Fibroblast of lung (primary cell): ENCODE results near the gene LHX2. TPM values are rescaled to one million over a fixed set of nuclear protein-coding genes. Genes with fewer than 3 reads are reported as not detected.

ENCODE experiments used
- DNase-seq, 2 donors: peaks; one replicate each; pipeline versions ENCODE4 v3.0.0 to v3.0.0-alpha.2; 2010; ENCODE audit warnings: low read depth in 2 of 2
- H2AFZ ChIP-seq: 2 replicates; pipeline ENCODE4 v1.5.1; 2012; ENCODE audit warnings: low read length, control low read depth, inconsistent platforms
- H3K27ac ChIP-seq: 2 replicates; pipeline ENCODE4 v1.5.1; 2011; ENCODE audit warnings: low read length, control low read depth; ENCODE audit not compliant: insufficient read depth
- H3K27me3 ChIP-seq: 2 replicates; pipeline ENCODE4 v1.5.1; 2011; ENCODE audit warnings: mild to moderate bottlenecking, low read length; ENCODE audit not compliant: control insufficient read depth, insufficient read depth
- H3K36me3 ChIP-seq: 2 replicates; pipeline ENCODE4 v1.5.1; 2011; ENCODE audit warnings: low read length; ENCODE audit not compliant: control insufficient read depth, insufficient read depth
- H3K4me1 ChIP-seq: 2 replicates; pipeline ENCODE4 v1.5.1; 2011; ENCODE audit warnings: low read length; ENCODE audit not compliant: control insufficient read depth, insufficient read depth; ENCODE audit errors: extremely low read depth
- H3K4me2 ChIP-seq: 2 replicates; pipeline ENCODE4 v1.5.1; 2011; ENCODE audit warnings: low read length, control low read depth; ENCODE audit not compliant: insufficient read depth; ENCODE audit errors: extremely low read depth
- H3K4me3 ChIP-seq, 4 experiments: fragments of 200-600 bp in 1 of 4; sonication (generic) in 1 of 4; replicated peaks in 1 of 4; 2 replicates each; pipeline ENCODE4 v1.5.1; 2011 to 2016; ENCODE audit warnings: low read length in 4 of 4, low read depth in 3 of 4, mild to moderate bottlenecking in 3 of 4, control low read depth in 2 of 4, inconsistent platforms in 1 of 4, mixed read lengths in 1 of 4; ENCODE audit not compliant: insufficient read depth in 1 of 4; ENCODE audit errors: control extremely low read depth in 1 of 4
- H3K79me2 ChIP-seq: 2 replicates; pipeline ENCODE4 v1.5.1; 2012; ENCODE audit warnings: mild to moderate bottlenecking, low read length, inconsistent platforms; ENCODE audit not compliant: control insufficient read depth, insufficient read depth
- H3K9ac ChIP-seq: 2 replicates; pipeline ENCODE4 v1.5.1; 2011; ENCODE audit warnings: mild to moderate bottlenecking, low read length, control low read depth; ENCODE audit not compliant: insufficient read depth
- H3K9me3 ChIP-seq: 2 replicates; pipeline ENCODE4 v1.5.1; 2012; ENCODE audit warnings: low read depth, low read length; ENCODE audit not compliant: control insufficient read depth, insufficient read depth
- H4K20me1 ChIP-seq: 2 replicates; pipeline ENCODE4 v1.5.1; 2011; ENCODE audit warnings: low read length; ENCODE audit not compliant: control insufficient read depth, insufficient read depth; ENCODE audit errors: extremely low read depth
- EZH2 ChIP-seq: IDR thresholded peaks from 2 replicates; pipeline ENCODE4 v1.5.1; 2012; ENCODE audit warnings: low read length, control low read depth, mild to moderate bottlenecking; ENCODE audit errors: missing control alignments
- polyA plus RNA-seq, 2 donors: library from polyadenylated mRNA; depleted of rRNA in 1 of 2; stranded (reverse) in 1 of 2; unstranded in 1 of 2; fragments of >200 nt; gene quantifications; 2 replicates each; pipeline ENCODE4 v1.2.1, GENCODE V29; 2011 to 2012; ENCODE audit warnings: missing spikeins in 1 of 2
- total RNA-seq: library from RNA; depleted of rRNA; stranded (reverse); fragments of >200 nt; gene quantifications from 2 replicates; pipeline ENCODE4 v1.2.1, GENCODE V29; 2014
- TF ChIP-seq, protein P1 (sequence below), 2 donors: IDR thresholded peaks in 1 of 2; conservative IDR thresholded peaks in 1 of 2; 1 replicate in 1 of 2; 2 replicates in 1 of 2; pipeline ENCODE4 v1.5.1; 2011 to 2012; ENCODE audit warnings: low read length in 2 of 2, control low read depth in 1 of 2, inconsistent platforms in 1 of 2, low read depth in 1 of 2, mild to moderate bottlenecking in 1 of 2

LHX2 gene
- total and polyA plus RNA-seq, 2 donors (not counting 1 experiment from before 2014, with no cell fraction given): not detected

DNA sequence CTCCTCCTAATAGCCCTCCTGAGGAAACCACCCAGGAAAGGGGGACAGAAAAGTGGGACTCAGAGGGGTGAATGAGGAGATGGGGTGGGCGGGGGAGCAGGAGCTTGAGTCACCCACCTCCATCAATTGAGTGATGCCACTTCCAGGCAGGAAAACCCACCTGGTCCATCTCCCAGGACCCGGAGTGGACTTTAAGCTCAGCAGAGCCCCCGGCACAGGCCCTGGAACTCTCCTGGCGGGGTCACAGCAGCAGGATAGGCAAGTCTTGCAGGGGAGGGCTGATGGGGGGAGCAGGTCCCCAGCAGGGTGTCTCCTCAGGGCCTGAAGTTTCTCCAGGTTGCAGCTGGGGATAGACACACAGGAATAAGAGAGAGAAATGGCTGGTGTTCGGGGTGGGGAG lies 40.8 kb downstream of the LHX2 start:
- Histone ChIP-seq H3K27ac (no peak overlapping the region), H4K20me1 (no peaks in the 10 kb centered on the region), H3K4me3 (no peak overlapping the region), H3K4me2 (no peak overlapping the region), H3K9me3 (no peaks in the 10 kb centered on the region), H3K36me3 (no peaks in the 10 kb centered on the region), H3K4me1 (peaks cover 3% of the 10 kb centered on the region), H3K27me3 (peaks cover 6% of the 10 kb centered on the region), H3K79me2 (no peaks in the 10 kb centered on the region), H3K9ac (no peak overlapping the region), H2AFZ (no peak overlapping the region)
- DNase-seq: no peak
- TF ChIP-seq EZH2: no peak
- TF ChIP-seq, protein P1, sequence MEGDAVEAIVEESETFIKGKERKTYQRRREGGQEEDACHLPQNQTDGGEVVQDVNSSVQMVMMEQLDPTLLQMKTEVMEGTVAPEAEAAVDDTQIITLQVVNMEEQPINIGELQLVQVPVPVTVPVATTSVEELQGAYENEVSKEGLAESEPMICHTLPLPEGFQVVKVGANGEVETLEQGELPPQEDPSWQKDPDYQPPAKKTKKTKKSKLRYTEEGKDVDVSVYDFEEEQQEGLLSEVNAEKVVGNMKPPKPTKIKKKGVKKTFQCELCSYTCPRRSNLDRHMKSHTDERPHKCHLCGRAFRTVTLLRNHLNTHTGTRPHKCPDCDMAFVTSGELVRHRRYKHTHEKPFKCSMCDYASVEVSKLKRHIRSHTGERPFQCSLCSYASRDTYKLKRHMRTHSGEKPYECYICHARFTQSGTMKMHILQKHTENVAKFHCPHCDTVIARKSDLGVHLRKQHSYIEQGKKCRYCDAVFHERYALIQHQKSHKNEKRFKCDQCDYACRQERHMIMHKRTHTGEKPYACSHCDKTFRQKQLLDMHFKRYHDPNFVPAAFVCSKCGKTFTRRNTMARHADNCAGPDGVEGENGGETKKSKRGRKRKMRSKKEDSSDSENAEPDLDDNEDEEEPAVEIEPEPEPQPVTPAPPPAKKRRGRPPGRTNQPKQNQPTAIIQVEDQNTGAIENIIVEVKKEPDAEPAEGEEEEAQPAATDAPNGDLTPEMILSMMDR (conservative IDR thresholded peaks at IDR 0.05 in 1 of 2, IDR thresholded peaks at IDR 0.05 in 1 of 2; ENCODE audit: low read depth in 1 of 2, low read length in 2 of 2): no peak

DNA sequence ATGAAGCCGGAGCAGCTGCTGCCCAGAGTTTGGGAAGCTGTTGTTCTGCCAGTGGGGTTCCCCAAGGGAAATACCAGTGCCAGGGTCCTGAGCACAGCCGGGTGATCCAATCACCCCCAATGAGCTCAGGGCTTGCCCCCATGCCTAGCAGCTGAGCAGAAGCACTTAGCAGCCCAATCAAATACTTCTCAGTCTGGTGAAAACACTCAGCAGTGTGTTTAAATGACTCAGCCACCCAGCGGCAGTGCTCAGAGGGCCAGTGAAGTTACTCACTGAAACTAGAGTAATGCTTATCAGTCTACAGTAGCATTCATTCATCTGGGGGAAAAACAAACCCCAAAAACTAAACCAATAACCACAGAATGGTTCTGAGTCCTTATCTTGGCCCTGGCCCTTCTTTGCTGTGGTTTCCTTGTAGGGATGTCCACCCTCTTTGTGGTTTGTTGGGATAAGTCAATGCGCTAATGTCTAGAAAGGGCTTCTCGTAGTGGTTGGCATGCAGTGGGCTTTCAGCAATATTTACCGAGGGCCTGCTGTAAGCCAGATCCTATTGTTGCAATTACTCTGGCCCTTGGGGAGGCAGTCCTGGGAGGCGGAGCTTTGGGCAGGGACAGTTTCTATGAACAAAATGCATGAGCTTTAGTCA lies 43.1 kb downstream of the LHX2 start:
- Histone ChIP-seq H3K4me2 (peak overlapping the region; percentile 5), H3K79me2 (no peaks in the 10 kb centered on the region), H3K36me3 (no peaks in the 10 kb centered on the region), H3K4me1 (peaks cover 3% of the 10 kb centered on the region), H3K4me3 (no peak overlapping the region), H4K20me1 (no peaks in the 10 kb centered on the region), H3K27me3 (peaks cover 9% of the 10 kb centered on the region), H3K9me3 (no peaks in the 10 kb centered on the region), H2AFZ (no peak overlapping the region), H3K27ac (no peak overlapping the region), H3K9ac (no peak overlapping the region)
- DNase-seq: peak; percentile 85 to 99
- TF ChIP-seq, protein P1 (conservative IDR thresholded peaks at IDR 0.05 in 1 of 2, IDR thresholded peaks at IDR 0.05 in 1 of 2; ENCODE audit: low read depth in 1 of 2, low read length in 2 of 2): peak; percentile 9 to 31
- no peak for TF ChIP-seq EZH2

DNA sequence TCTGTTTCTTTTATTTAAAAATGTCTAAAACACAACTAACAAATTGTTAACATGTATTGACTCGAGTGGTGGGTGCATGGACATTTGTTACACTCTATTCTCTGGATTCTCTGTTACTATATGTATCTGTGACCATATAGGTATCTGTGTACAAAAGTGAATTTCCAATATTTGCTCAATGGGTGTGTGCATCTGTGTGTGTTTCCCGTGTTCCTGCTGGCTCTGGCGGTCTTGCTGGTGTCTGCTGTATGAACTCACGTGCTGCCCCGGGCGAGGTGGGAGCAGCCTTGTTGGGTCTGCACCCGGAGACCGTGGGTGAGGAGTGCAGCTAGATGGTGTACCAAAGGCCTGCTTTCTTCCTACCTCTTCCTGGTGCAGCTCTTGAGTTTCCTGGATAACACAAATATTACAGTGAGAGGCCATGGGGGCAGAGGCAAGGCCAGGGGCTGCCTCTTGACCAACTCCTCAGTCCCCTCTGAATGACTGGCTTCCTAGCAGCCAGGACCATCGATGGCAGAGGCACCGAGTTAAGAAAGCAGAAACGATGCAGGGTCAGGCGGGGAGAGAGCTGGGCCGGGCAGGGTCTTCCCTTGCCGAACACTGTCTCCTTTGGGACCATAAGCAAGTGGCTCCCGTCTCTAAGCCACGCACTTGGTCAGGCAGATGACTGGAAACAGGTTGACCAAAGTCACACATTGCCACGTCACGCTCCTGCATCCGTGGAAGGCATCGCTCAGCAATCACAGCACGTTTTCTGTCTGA lies 49.5 kb downstream of the LHX2 start:
- Histone ChIP-seq H3K27me3 (peaks cover 5% of the 10 kb centered on the region), H3K4me3 (no peak overlapping the region), H2AFZ (no peak overlapping the region), H3K9ac (no peak overlapping the region), H3K4me2 (no peak overlapping the region), H3K36me3 (no peaks in the 10 kb centered on the region), H3K27ac (no peak overlapping the region), H3K4me1 (no peaks in the 10 kb centered on the region), H3K9me3 (no peaks in the 10 kb centered on the region), H3K79me2 (no peaks in the 10 kb centered on the region), H4K20me1 (no peaks in the 10 kb centered on the region)
- TF ChIP-seq EZH2: no peak
- TF ChIP-seq, protein P1 (conservative IDR thresholded peaks at IDR 0.05 in 1 of 2, IDR thresholded peaks at IDR 0.05 in 1 of 2; ENCODE audit: low read depth in 1 of 2, low read length in 2 of 2): no peak
- no peak for DNase-seq
